SK-N-SH (cell line): ENCODE results near the gene KIAA1191. TPM values are rescaled to one million over a fixed set of nuclear protein-coding genes. Genes with fewer than 3 reads are reported as not detected.

Experiments
- CTCF ChIA-PET: fragments of 300-600, 350-600 bp; formaldehyde crosslinking; extraction: SDS; loops from one replicate; lab custom pipeline; 2021; lab: Yijun Ruan, JAX
- POLR2A ChIA-PET: fragments of 350-600 bp; sonication (Branson Sonifier 250); formaldehyde crosslinking; extraction: SDS; loops from one replicate; lab custom pipeline; 2020; ENCODE audit warnings: antibody characterized with exemption, inconsistent platforms; lab: Yijun Ruan, JAX
- DNase-seq: peaks from one replicate; pipeline ENCODE4 v3.0.0; 2012
- H2AFZ ChIP-seq: fragments of 200-600 bp; sonication (generic); 2 replicates; pipeline ENCODE4 v1.8.1; 2016; ENCODE audit warnings: antibody characterized with exemption, mild to moderate bottlenecking, low read depth
- H3F3A ChIP-seq: fragments of 200-600 bp; sonication (generic); replicated peaks from 2 replicates; pipeline ENCODE3; 2016; ENCODE audit warnings: antibody characterized with exemption, mild to moderate bottlenecking; ENCODE audit not compliant: insufficient read depth
- H3K27ac ChIP-seq, 2 experiments: fragments of 200-500 bp in 1 of 2; fragments of 200-600 bp in 1 of 2; sonication (Bioruptor generic) in 1 of 2; sonication (generic), shearing (Covaris generic) in 1 of 2; 2 replicates each; pipeline versions ENCODE4 v1.5.1 to v1.6.1; 2014 to 2016; ENCODE audit warnings: low read depth in 2 of 2, inconsistent platforms in 1 of 2, low read length in 1 of 2, mild to moderate bottlenecking in 1 of 2, mixed read lengths in 1 of 2
- H3K27me3 ChIP-seq: fragments of 200-600 bp; sonication (generic), shearing (Covaris generic); 2 replicates; pipeline ENCODE4 v1.6.1; 2016; ENCODE audit warnings: mixed run types; ENCODE audit not compliant: insufficient read depth
- H3K36me3 ChIP-seq, 2 experiments: fragments of 200-500 bp in 1 of 2; fragments of 200-600 bp in 1 of 2; sonication (Bioruptor generic) in 1 of 2; sonication (generic) in 1 of 2; replicated peaks in 1 of 2; 2 replicates each; pipeline versions ENCODE3 to v1.5.1; 2014 to 2016; ENCODE audit warnings: low read length in 1 of 2, mild to moderate bottlenecking in 1 of 2; ENCODE audit not compliant: insufficient read depth in 2 of 2, control insufficient read depth in 1 of 2
- H3K4me1 ChIP-seq, 2 experiments: fragments of 200-500 bp in 1 of 2; fragments of 200-600 bp in 1 of 2; sonication (Bioruptor generic) in 1 of 2; sonication (generic), shearing (Covaris generic) in 1 of 2; 2 replicates each; pipeline versions ENCODE4 v1.5.1 to v1.6.1; 2014 to 2016; ENCODE audit warnings: low read depth in 1 of 2, low read length in 1 of 2, mixed run types in 1 of 2; ENCODE audit not compliant: insufficient read depth in 2 of 2, control insufficient read depth in 1 of 2
- H3K4me2 ChIP-seq: fragments of 200-600 bp; sonication (generic), shearing (Covaris generic); 2 replicates; pipeline ENCODE4 v1.6.1; 2017; ENCODE audit warnings: mixed run types
- H3K4me3 ChIP-seq, 2 experiments: fragments of 200-500 bp in 1 of 2; fragments of 200-600 bp in 1 of 2; sonication (Bioruptor generic) in 1 of 2; sonication (generic), shearing (Covaris generic) in 1 of 2; 2 replicates each; pipeline versions ENCODE4 v1.5.1 to v1.8.1; 2014 to 2016; ENCODE audit warnings: low read depth in 2 of 2, inconsistent platforms in 1 of 2, low read length in 1 of 2, mild to moderate bottlenecking in 1 of 2, mixed read lengths in 1 of 2, moderate library complexity in 1 of 2
- H3K79me2 ChIP-seq: fragments of 200-600 bp; sonication (generic); 2 replicates; pipeline ENCODE4 v1.8.1; 2017; ENCODE audit warnings: mild to moderate bottlenecking; ENCODE audit not compliant: insufficient read depth
- H3K9ac ChIP-seq: fragments of 200-600 bp; sonication (generic); 2 replicates; pipeline ENCODE4 v1.6.1; 2017; ENCODE audit warnings: mixed run types
- H3K9me2 ChIP-seq: fragments of 200-600 bp; sonication (generic); 2 replicates; pipeline ENCODE4 v1.6.1; 2017; ENCODE audit warnings: mixed run types
- H3K9me3 ChIP-seq: fragments of 200-600 bp; sonication (generic); 2 replicates; pipeline ENCODE4 v1.6.1; 2017; ENCODE audit warnings: mixed run types, mild to moderate bottlenecking, moderate library complexity
- H4K20me1 ChIP-seq: fragments of 200-600 bp; sonication (generic); 2 replicates; pipeline ENCODE4 v1.6.1; 2017; ENCODE audit warnings: mild to moderate bottlenecking, mixed run types; ENCODE audit not compliant: insufficient read depth
- CHD2 ChIP-seq: fragments of 150-350 bp; IDR thresholded peaks from 2 replicates; pipeline ENCODE4 v1.6.1; 2018; ENCODE audit warnings: low read length; ENCODE audit not compliant: partially characterized antibody
- ELF1 ChIP-seq: IDR thresholded peaks from 2 replicates; pipeline ENCODE4 v1.4.0; 2012
- FOXJ3 ChIP-seq: sonication (generic); formaldehyde crosslinking; IDR thresholded peaks from 2 replicates; pipeline ENCODE4 v1.5.1; 2020; ENCODE audit warnings: mild to moderate bottlenecking, missing genetic modification reagents
- IRF3 ChIP-seq: fragments of 150-350 bp; IDR thresholded peaks from 2 replicates; pipeline ENCODE4 v1.6.1; 2016; ENCODE audit warnings: mild to moderate bottlenecking, low read depth, low read length
- MEF2A ChIP-seq: IDR thresholded peaks from 2 replicates; pipeline ENCODE4 v1.4.0; 2012; ENCODE audit warnings: low read depth, borderline replicate concordance
- MXI1 ChIP-seq: IDR thresholded peaks from 2 replicates; pipeline ENCODE4 v1.6.1; 2012; ENCODE audit warnings: mild to moderate bottlenecking, low read depth, low read length, improper control_type of control experiment
- NRF1 ChIP-seq: IDR thresholded peaks from 2 replicates; pipeline ENCODE4 v1.6.1; 2012; ENCODE audit warnings: low read depth, mild to moderate bottlenecking, low read length
- RAD21 ChIP-seq: IDR thresholded peaks from 2 replicates; pipeline ENCODE4 v1.6.1; 2012; ENCODE audit warnings: mild to moderate bottlenecking, low read length
- RFX5 ChIP-seq: IDR thresholded peaks from 2 replicates; pipeline ENCODE4 v1.6.1; 2012; ENCODE audit warnings: mild to moderate bottlenecking, improper control_type of control experiment, low read length
- RXRA ChIP-seq: IDR thresholded peaks from 2 replicates; pipeline ENCODE4 v1.4.0; 2012; ENCODE audit warnings: low read depth, mild to moderate bottlenecking, borderline replicate concordance
- SMC3 ChIP-seq: IDR thresholded peaks from 2 replicates; pipeline ENCODE4 v1.6.1; 2012; ENCODE audit warnings: low read depth, low read length, improper control_type of control experiment
- TAF1 ChIP-seq: IDR thresholded peaks from 2 replicates; pipeline ENCODE4 v1.6.1; 2012; ENCODE audit warnings: low read depth, mild to moderate bottlenecking, low read length, moderate library complexity, borderline replicate concordance
- TCF12 ChIP-seq: IDR thresholded peaks from 2 replicates; pipeline ENCODE4 v1.4.0; 2012
- USF2 ChIP-seq: fragments of 150-350 bp; IDR thresholded peaks from 2 replicates; pipeline ENCODE4 v1.6.1; 2017; ENCODE audit warnings: antibody characterized with exemption, low read length, low read depth, borderline replicate concordance
- WGBS: methylation state at CpG from one replicate; pipeline ENCODE4 v1.1.6; 2017; ENCODE audit warnings: low lambda C conversion rate; 5-methylcytosine and 5-hydroxymethylcytosine counted together
- polyA plus RNA-seq, 3 experiments: library from polyadenylated mRNA; depleted of rRNA; stranded (reverse); fragments of >200 nt; gene quantifications; 2 replicates each; pipeline ENCODE4 v1.2.3, GENCODE V29; 2012

Gene KIAA1191
- polyA plus RNA-seq, 1 of the 3 experiments (the other 2 are of a cell fraction) = 100 TPM

GRCh38 chr5:176391999-176392398 is 30.4 kb upstream of the KIAA1191 start (continued):
- no peak for TF ChIP-seq USF2

- peaks cover 6% of the 10 kb centered on the region for H3F3A ChIP-seq
- H3K9me3 ChIP-seq = no peaks in the 10 kb centered on the region
- WGBS = 99% methylated on average over 4 of the region's 4 CpGs
- no peak for DNase-seq
- H3K4me2 ChIP-seq = no peak overlapping the region
- H3K79me2 ChIP-seq = peaks cover 36% of the 10 kb centered on the region
- ChIA-PET CTCF (interaction anchor here (1.5 kb wide), 1 partner anchor 30 kb away, joined by 3 read pairs; the partner anchor contains the start of gene KIAA1191), POLR2A (interaction anchor here (1.5 kb wide), 1 partner anchor 14 kb away, joined by 6 read pairs; no protein-coding TSS in a partner anchor)
- H3K27me3 ChIP-seq = no peaks in the 10 kb centered on the region
- H3K27ac ChIP-seq = no peak overlapping the region
- peaks cover 5 to 13% of the 10 kb centered on the region in 2 experiments for H3K36me3 ChIP-seq
- H2AFZ ChIP-seq = no peak overlapping the region
- peaks cover 0 to 9% of the 10 kb centered on the region in 2 experiments; a peak in 2 of 4 replicates for H3K4me1 ChIP-seq
- no peak overlapping the region for H3K9ac ChIP-seq
- TF ChIP-seq MEF2A = no peak
- no peak for TF ChIP-seq CHD2
- no peak for TF ChIP-seq RXRA
- no peak for TF ChIP-seq NRF1
- no peak for TF ChIP-seq ELF1
- no peak for TF ChIP-seq RFX5
- no peak for TF ChIP-seq SMC3
- TF ChIP-seq RAD21 = no peak
- TF ChIP-seq IRF3 = no peak
- no peak for TF ChIP-seq FOXJ3 (CRISPR knock-in tag)
- TF ChIP-seq MXI1 = no peak
- TF ChIP-seq TAF1 = no peak
- no peak for TF ChIP-seq TCF12
- no peaks in the 10 kb centered on the region for H4K20me1 ChIP-seq
- H3K9me2 ChIP-seq = no peaks in the 10 kb centered on the region
- no peak overlapping the region for H3K4me3 ChIP-seq
These were observed 29.9 kb upstream of the KIAA1191 start for GRCh38 chr5:176391479-176391878.
